Activated naive CD4-positive, alpha-beta T cell treated with anti-CD3 and anti-CD28 coated beads, Interleukin-2, amount 10 ng/mL, durations not matched to agents 7 days and 5 days (primary cell): ENCODE results near the gene NCSTN.

ENCODE experiments used
- CTCF ChIA-PET: fragments of 350-600 bp; sonication (Branson Sonifier 250); formaldehyde crosslinking; loops from one replicate; lab custom pipeline; 2021; ENCODE audit warnings: antibody characterized with exemption; lab: Charles Lee
- DNase-seq: peaks from one replicate; pipeline ENCODE4 v3.0.0-alpha.2; 2020
- H3K27ac Mint-ChIP-seq: one replicate; pipeline ENCODE4 v1.8.0; 2021; ENCODE audit warnings: mild to moderate bottlenecking, moderate library complexity, mixed read lengths
- H3K27me3 Mint-ChIP-seq: one replicate; pipeline ENCODE4 v1.8.0; 2021; ENCODE audit warnings: mild to moderate bottlenecking, mixed read lengths
- H3K36me3 Mint-ChIP-seq: one replicate; pipeline ENCODE4 v1.8.0; 2021; ENCODE audit warnings: mixed read lengths
- H3K4me1 Mint-ChIP-seq: one replicate; pipeline ENCODE4 v1.8.0; 2021; ENCODE audit warnings: mixed read lengths
- H3K4me3 Mint-ChIP-seq: one replicate; pipeline ENCODE4 v1.8.0; 2021; ENCODE audit warnings: mild to moderate bottlenecking, moderate library complexity, mixed read lengths
- H3K9me3 Mint-ChIP-seq: one replicate; pipeline ENCODE4 v1.8.0; 2021; ENCODE audit warnings: mixed read lengths

NCSTN gene

GRCh38 chr1:160342953-160343869, at the start of gene NCSTN, which contains the start of gene COPA:
TSS of gene NCSTN (plus strand) at chr1:160343383. CDS start at chr1:160343397, 14 bp downstream.
TSS of gene COPA (minus strand) at chr1:160343250. CDS start at chr1:160343170, 80 bp downstream.
- Mint-ChIP-seq H3K4me1 (peaks cover 46% of the 10 kb centered on the region), H3K27me3 (no peaks in the 10 kb centered on the region), H3K27ac (peak within 1 kb of the TSS; percentile 98), H3K9me3 (no peaks in the 10 kb centered on the region), H3K36me3 (peaks cover 48% of the 10 kb centered on the region), H3K4me3 (peak within 1 kb of the TSS; percentile 100)
- DNase-seq = peak; percentile 94
- CTCF ChIA-PET = interaction anchor here (0.7 to 1.4 kb wide), 2 partner anchors 11 to 264 kb away, joined by 3 read pairs; no protein-coding TSS in a partner anchor

GRCh38 chr1:160296036-160296435, 47.1 kb upstream of the NCSTN start:
- peaks cover 82% of the 10 kb centered on the region for H3K36me3 Mint-ChIP-seq

GRCh38 chr1:160300173-160300572, 43.0 kb upstream of the NCSTN start:
- no peak overlapping the region for H3K27ac Mint-ChIP-seq
- no peaks in the 10 kb centered on the region for H3K27me3 Mint-ChIP-seq
- no peak overlapping the region for H3K4me3 Mint-ChIP-seq
- H3K4me1 Mint-ChIP-seq = no peaks in the 10 kb centered on the region
- H3K36me3 Mint-ChIP-seq = peaks cover 59% of the 10 kb centered on the region
- no peaks in the 10 kb centered on the region for H3K9me3 Mint-ChIP-seq
- DNase-seq = no peak
- CTCF ChIA-PET = interaction anchor here (0.8 kb wide), 1 partner anchor 8 kb away, joined by 3 read pairs; no protein-coding TSS in a partner anchor

More at GRCh38 chr1:160296036-160296435, 47.1 kb upstream of the NCSTN start:
- Mint-ChIP-seq H3K9me3 (no peaks in the 10 kb centered on the region), H3K27ac (no peak overlapping the region), H3K4me3 (no peak overlapping the region), H3K4me1 (no peaks in the 10 kb centered on the region), H3K27me3 (no peaks in the 10 kb centered on the region)
- CTCF ChIA-PET = interaction anchor here (1.1 kb wide), 1 partner anchor 39 kb away, joined by 3 read pairs; no protein-coding TSS in a partner anchor
- DNase-seq = no peak

- no peak overlapping the region for H3K4me3 Mint-ChIP-seq
- no peaks in the 10 kb centered on the region for H3K27me3 Mint-ChIP-seq
- peaks cover 62% of the 10 kb centered on the region for H3K36me3 Mint-ChIP-seq
- no peaks in the 10 kb centered on the region for H3K9me3 Mint-ChIP-seq
- no peak overlapping the region for H3K27ac Mint-ChIP-seq
- no peaks in the 10 kb centered on the region for H3K4me1 Mint-ChIP-seq
- no peak for DNase-seq
- CTCF ChIA-PET = interaction anchor here (1.3 kb wide), 1 partner anchor 16 kb away, joined by 3 read pairs; no protein-coding TSS in a partner anchor
These were observed 35.9 kb upstream of the NCSTN start for GRCh38 chr1:160307118-160307791.

- Mint-ChIP-seq H3K27me3 (no peaks in the 10 kb centered on the region), H3K27ac (no peak overlapping the region), H3K9me3 (no peaks in the 10 kb centered on the region), H3K36me3 (peaks cover 64% of the 10 kb centered on the region), H3K4me1 (no peaks in the 10 kb centered on the region), H3K4me3 (no peak overlapping the region)
- no peak for DNase-seq
- CTCF ChIA-PET = interaction anchor here (0.9 to 1.6 kb wide), 2 partner anchors 17 to 57 kb away, joined by 3 to 6 read pairs; no protein-coding TSS in a partner anchor
These were observed 34.6 kb upstream of the NCSTN start for GRCh38 chr1:160308451-160309184.

GRCh38 chr1:160309185-160309557, 34.0 kb upstream of the NCSTN start:
- no peaks in the 10 kb centered on the region for H3K27me3 Mint-ChIP-seq
- H3K9me3 Mint-ChIP-seq = no peaks in the 10 kb centered on the region
- no peaks in the 10 kb centered on the region for H3K4me1 Mint-ChIP-seq
- no peak overlapping the region for H3K4me3 Mint-ChIP-seq
- peaks cover 67% of the 10 kb centered on the region for H3K36me3 Mint-ChIP-seq
- H3K27ac Mint-ChIP-seq = no peak overlapping the region
- no peak for DNase-seq
- CTCF ChIA-PET = interaction anchor here (1.6 kb wide), 1 partner anchor 57 kb away, joined by 3 read pairs; no protein-coding TSS in a partner anchor

GRCh38 chr1:160309571-160309970, 33.6 kb upstream of the NCSTN start:
- Mint-ChIP-seq H3K27me3 (no peaks in the 10 kb centered on the region), H3K36me3 (peaks cover 67% of the 10 kb centered on the region), H3K4me1 (no peaks in the 10 kb centered on the region), H3K27ac (no peak overlapping the region), H3K9me3 (no peaks in the 10 kb centered on the region), H3K4me3 (no peak overlapping the region)
- CTCF ChIA-PET = interaction anchor here (1.6 kb wide), 1 partner anchor 58 kb away, joined by 3 read pairs; no protein-coding TSS in a partner anchor
- no peak for DNase-seq

- Mint-ChIP-seq H3K9me3 (peaks cover 6% of the 10 kb centered on the region), H3K36me3 (peaks cover 75% of the 10 kb centered on the region), H3K27ac (no peak overlapping the region), H3K4me1 (peaks cover 8% of the 10 kb centered on the region), H3K27me3 (no peaks in the 10 kb centered on the region), H3K4me3 (no peak overlapping the region)
- CTCF ChIA-PET = no interaction called here
- no peak for DNase-seq
These were observed 27.8 kb upstream of the NCSTN start for GRCh38 chr1:160315359-160315758.

GRCh38 chr1:160322831-160323230, 20.4 kb upstream of the NCSTN start:
- Mint-ChIP-seq H3K36me3 (peaks cover 67% of the 10 kb centered on the region), H3K27ac (no peak overlapping the region), H3K9me3 (no peaks in the 10 kb centered on the region)

GRCh38 chr1:160325252-160325651, 17.9 kb upstream of the NCSTN start:
- CTCF ChIA-PET = interaction anchor here (1.2 kb wide), 1 partner anchor 246 kb away, joined by 5 read pairs; no protein-coding TSS in a partner anchor
- Mint-ChIP-seq H3K4me1 (no peaks in the 10 kb centered on the region), H3K27ac (no peak overlapping the region)

More at GRCh38 chr1:160322831-160323230, 20.4 kb upstream of the NCSTN start:
- Mint-ChIP-seq H3K4me1 (peaks cover 6% of the 10 kb centered on the region), H3K4me3 (no peak overlapping the region), H3K27me3 (no peaks in the 10 kb centered on the region)
- CTCF ChIA-PET = interaction anchor here (1.5 kb wide), 1 partner anchor 54 kb away, joined by 4 read pairs; no protein-coding TSS in a partner anchor
- no peak for DNase-seq

GRCh38 chr1:160326418-160326817, 16.8 kb upstream of the NCSTN start:
- peaks cover 5% of the 10 kb centered on the region for H3K4me1 Mint-ChIP-seq
- no peak overlapping the region for H3K4me3 Mint-ChIP-seq
- H3K36me3 Mint-ChIP-seq = peaks cover 63% of the 10 kb centered on the region
- H3K27ac Mint-ChIP-seq = no peak overlapping the region
- no peak for DNase-seq
- no peaks in the 10 kb centered on the region for H3K9me3 Mint-ChIP-seq
- CTCF ChIA-PET = interaction anchor here (4.0 kb wide), 1 partner anchor 35 kb away, joined by 19 read pairs; no protein-coding TSS in a partner anchor
- no peaks in the 10 kb centered on the region for H3K27me3 Mint-ChIP-seq

More at GRCh38 chr1:160325252-160325651, 17.9 kb upstream of the NCSTN start:
- H3K36me3 Mint-ChIP-seq = peaks cover 66% of the 10 kb centered on the region
- H3K4me3 Mint-ChIP-seq = no peak overlapping the region
- no peak for DNase-seq
- no peaks in the 10 kb centered on the region for H3K9me3 Mint-ChIP-seq
- no peaks in the 10 kb centered on the region for H3K27me3 Mint-ChIP-seq

- Mint-ChIP-seq H3K36me3 (peaks cover 60% of the 10 kb centered on the region), H3K9me3 (no peaks in the 10 kb centered on the region), H3K27ac (no peak overlapping the region), H3K4me1 (peaks cover 5% of the 10 kb centered on the region), H3K4me3 (no peak overlapping the region), H3K27me3 (no peaks in the 10 kb centered on the region)
- CTCF ChIA-PET = interaction anchor here (0.5 to 4.0 kb wide), 3 partner anchors 36 to 624 kb away, joined by 3 to 19 read pairs (median 3); no protein-coding TSS in a partner anchor
- DNase-seq = no peak
These were observed 15.0 kb upstream of the NCSTN start for GRCh38 chr1:160328184-160328583.

GRCh38 chr1:160330119-160330518, 13.1 kb upstream of the NCSTN start:
- Mint-ChIP-seq H3K27ac (no peak overlapping the region), H3K9me3 (no peaks in the 10 kb centered on the region), H3K4me1 (peaks cover 5% of the 10 kb centered on the region), H3K36me3 (peaks cover 63% of the 10 kb centered on the region), H3K4me3 (no peak overlapping the region), H3K27me3 (no peaks in the 10 kb centered on the region)
- no peak for DNase-seq
- CTCF ChIA-PET = interaction anchor here (4.0 kb wide), 1 partner anchor 38 kb away, joined by 19 read pairs; no protein-coding TSS in a partner anchor
